HG03432 (cell line): Measurements from ENCODE around the gene PINK1.
"Not testable (repeated sequence)": the region's sequence is repeated elsewhere in the genome, so short reads cannot be mapped to it uniquely, and the experiment has no call there.

Experiments used
- ATAC-seq: cut with Tn5 transposase; IDR thresholded peaks from one replicate; pipeline ENCODE4 v1.9.1; 2021; ENCODE audit warnings: mild to moderate bottlenecking, moderate library complexity; ENCODE audit not compliant: unreplicated experiment

The PINK1 gene

DNA sequence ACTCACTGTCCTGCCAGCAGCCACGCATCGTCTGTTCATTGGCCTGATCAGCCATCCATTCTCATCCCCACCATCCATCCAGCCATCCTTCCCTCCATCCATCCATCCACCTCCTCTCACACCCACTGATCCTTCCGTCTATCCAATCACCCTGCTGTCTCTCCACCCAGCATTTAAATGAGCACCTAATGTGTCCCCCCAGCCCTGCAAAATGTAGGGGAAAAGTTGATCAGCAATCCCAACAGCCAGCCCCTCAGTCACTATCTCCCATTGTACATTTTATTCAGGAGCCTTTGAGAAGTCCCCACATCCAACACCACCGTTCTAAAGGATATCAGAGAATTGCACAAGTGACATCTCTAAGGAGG lies 39.0 kb downstream of the PINK1 start:
- no peak for ATAC-seq

DNA sequence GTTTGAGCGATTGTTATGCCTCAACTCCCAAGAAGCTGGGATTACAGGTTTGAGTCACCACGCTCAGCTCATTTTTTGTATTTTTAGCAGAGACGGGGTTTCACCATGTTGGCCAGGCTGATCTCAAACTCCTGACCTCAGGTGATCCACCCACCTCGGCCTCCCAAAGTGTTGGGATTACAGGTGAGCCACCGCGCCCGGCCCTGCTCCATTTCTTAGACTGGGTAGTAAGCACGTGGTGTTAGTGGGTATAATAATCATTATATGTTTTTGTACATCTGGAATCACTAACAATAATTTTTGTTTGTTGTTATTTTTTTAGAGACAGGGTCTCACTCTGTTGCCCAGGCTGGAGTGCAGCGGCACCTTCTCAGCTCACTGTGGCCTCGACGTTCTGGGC lies 40.4 kb downstream of the PINK1 start:
- ATAC-seq = not testable (repeated sequence)

DNA sequence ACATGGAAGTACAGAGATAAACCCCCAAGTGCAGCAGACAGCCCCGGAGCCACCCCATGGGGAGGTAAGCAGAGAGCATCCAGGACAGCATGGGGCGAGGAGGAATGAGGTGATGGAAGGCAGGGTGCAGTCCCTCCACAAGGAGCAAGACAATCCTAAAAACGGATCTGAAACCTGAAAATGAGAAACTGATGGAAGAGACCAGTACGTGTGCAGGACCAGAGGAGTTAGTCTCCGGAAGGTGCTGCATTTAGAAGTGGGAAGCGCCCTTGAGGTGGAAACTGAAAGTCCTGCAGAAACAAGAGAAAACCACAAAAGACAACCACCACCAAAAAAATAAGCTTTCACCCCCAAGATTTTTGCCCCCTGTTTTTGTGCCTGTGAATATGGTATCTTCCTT lies 45.3 kb downstream of the PINK1 start:
- ATAC-seq = no peak

DNA sequence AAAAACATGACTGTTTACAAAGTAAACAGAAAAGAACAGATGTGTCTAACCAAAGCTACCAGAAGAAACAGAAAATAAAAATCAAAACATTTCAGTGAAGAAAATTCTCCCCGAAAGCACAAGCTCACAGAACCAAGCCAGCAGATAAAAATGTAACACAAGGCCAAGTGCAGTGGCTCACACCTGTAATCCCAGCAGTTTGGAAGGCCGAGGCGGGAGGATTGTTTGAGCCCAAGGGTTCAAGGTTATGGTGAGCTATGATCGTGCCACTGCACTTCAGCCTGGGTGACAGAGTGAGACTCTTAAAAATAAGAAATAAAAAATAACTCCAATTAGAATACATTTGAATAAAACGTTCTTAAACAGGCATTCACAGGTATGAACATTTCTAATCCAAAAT lies 47.0 kb downstream of the PINK1 start:
- no peak for ATAC-seq

DNA sequence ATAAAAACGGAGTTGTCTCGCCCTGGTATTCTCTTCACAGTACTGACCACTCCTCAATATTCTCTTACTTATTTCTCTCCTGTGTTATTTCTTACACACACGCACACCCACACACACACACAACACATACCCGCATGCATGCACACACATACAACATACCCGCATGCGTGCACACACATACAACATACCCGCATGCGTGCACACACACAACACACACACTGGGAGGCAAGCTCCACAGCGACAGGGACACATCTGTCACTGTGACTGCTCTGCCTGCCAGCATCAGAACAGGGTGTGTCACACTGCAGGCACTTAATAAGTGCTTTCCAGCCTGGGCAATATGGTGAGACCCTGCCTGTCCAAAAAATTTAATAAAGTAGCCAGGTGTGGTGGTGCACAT lies 48.7 kb downstream of the PINK1 start:
- no peak for ATAC-seq

DNA sequence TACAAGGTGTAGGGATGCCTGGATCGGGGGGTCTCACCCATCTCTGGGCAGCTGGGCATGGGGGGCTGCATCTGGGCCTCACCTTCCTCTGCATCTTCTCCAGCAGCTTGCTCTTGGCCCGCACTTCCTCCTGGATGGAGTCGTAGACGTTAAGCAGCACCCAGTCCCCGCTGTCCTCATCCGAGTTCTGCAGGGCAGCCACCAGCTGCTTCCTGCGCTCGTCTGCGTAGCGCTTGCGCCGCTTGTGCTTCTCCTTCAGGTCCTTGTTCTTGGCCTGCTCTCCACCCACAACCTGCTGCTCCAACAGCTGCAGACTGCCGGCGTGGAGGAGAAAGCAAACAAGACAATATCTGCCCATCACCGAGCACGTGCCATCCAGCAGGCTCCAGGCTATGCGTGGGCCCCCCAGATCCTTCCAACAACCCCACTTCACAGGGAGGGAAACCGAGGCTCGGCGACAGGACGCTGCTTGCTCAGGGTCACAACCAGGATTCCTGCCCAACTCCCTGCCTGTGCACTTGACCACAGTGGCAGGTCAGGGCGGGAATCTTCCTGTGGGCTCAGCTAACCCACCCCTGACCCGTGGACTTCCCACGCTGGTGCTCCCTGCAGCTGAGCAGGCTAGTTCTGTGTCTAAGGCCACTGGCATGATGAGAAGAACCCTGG lies 49.4 kb downstream of the PINK1 start:
- no peak for ATAC-seq

DNA sequence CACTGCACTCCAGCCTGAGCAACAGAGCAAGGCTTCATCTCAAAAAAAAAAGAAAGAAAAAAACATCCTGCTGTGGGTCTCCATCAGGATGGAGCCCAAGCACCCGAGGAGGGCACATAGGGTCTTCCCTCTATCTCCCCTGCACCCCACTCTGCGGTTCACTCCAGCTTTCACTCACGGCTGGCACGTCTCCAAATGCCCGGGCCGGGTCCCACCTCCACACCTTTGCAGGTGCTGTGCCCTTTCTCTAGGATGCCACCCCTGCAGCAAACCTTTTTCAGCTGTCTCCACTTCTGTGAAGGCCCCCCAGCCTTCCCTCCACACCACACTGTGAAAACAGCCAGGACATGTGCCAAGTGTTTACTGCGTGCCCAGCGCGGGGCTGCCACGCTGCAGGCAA lies 50.4 kb downstream of the PINK1 start:
- no peak for ATAC-seq

DNA sequence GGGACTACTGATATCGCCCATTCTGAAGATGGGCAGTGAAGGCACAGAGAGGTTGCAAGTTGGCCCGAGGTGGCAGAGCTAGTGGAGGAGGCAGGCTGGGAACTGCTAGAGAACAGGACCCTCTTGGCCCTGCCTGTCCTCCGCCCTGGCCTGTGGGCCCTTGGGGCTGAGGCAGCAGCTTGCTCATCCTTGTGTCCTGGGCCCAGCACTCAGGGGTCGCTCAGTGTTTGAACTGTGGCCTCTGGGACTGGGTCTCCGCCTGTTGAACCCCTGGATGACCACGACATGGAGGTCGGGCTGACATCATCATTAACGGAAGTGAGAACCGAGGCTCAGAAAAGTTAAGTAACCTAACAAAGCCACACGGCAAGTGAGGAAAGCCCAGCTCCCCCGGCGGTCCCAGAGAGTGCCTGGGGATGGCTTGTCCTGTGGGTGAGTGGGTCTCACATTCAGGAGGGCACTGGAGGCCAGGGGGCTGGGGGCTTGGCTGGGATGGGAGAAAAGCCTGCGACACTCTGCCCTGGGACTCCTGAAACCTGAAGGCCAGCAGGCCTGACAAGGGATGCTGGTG lies 50.9 kb downstream of the PINK1 start:
- ATAC-seq = no peak

DNA sequence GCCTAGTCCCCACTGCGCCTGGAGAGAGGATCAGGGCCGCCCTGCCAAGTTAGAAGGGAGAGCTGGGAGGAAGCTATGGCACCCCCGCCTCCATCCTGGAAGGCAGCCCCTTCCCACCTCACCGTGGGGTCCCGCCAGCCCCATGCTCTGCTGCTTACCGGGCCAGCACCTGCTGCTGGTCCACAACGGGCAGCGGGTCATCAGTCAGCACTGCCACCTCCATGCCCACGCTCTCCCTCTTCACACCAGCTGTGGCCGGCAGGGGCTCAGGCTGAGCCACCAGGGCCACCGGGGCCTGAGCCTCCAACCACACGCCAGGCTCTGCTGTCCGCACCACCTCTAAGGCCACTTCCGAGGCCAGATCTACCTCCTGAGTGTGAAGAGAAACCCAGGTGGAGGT lies 51.4 kb downstream of the PINK1 start:
- ATAC-seq = no peak

DNA sequence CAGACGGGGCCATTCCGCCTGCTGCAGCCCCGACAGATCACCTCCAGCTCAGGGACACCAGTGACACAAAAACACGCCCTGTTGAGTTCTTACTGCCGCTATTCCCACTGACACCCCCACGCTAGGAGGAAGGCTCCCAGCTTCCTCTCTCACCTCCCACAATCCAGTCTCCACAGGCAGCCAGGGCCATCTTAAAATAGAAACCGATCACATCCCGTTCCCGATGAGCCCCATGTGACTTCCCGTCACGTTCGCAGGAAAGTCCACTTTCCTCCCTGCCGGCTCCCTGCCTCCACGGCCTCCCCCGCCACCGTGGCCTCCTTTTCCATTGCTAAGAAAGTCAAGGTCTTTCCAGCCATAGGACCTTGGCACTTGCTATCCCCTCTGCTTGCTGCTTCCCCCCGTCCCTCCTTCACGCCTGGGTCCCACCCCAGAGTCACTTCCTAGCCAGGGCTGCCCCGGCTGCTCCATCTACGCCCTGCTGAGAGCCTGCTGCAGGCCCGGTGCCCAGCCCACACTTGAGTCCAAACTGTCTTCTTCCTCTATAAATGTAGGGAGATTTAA lies 51.9 kb downstream of the PINK1 start:
- ATAC-seq = no peak

DNA sequence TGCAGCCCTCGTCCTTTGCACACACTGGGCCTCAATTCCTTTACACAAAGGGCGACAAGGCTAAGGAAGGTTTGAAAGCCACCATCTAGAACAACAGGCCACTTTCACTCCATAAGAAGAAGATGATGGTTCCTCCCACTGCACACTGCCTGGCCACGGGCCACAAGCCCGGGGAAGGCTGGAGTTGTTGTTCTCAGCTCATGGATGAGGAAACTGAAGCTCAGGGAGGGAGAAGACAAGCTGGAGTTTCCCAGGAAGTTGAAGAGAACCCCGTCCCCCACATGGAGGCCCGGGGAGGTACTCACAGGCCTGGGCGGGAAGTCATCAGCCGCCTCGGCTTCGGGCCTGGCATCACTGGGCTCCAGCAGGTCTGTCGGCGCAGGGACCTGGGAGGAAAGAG lies 52.5 kb downstream of the PINK1 start:
- ATAC-seq = no peak

DNA sequence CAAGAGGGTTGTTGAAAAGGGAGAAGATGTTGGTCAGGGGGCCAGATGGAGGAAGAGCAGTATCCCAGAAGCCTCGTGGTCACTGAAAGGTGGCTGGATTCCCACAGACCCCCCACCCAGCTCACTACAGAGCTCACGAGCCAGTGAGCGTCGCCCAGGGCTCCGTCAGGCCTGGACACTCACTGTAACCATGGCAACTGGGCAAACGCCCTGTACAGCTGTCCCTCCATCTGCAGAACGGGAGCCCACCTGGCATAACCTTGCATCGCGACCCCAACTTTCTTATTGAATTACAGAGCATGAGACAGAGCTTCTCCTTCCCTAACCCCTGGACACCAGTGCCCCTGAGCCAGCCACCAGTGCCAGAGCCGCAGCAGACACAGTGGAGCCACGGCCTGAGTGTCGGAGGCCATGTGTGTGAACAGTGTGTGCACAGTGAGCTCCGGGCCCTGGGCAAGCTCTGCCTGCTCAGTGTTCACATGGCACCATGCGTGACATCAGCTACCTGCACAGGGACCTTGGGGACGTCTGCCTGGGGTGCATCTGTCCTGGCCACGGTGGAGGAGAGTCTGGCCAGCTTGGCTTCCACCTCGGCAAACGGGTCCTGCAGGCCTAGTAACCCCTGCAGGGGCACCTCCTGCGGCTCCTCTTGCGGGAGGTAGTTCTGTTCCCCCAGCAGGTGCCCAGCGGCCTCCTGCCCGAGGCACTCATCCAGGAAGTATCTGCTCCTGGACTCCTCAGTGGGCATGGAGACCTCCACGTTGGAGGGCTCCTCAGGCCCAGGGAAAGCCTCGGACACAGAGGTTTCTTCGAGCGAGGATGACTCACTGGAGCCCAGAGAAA lies 53.8 kb downstream of the PINK1 start:
- ATAC-seq = no peak

DNA sequence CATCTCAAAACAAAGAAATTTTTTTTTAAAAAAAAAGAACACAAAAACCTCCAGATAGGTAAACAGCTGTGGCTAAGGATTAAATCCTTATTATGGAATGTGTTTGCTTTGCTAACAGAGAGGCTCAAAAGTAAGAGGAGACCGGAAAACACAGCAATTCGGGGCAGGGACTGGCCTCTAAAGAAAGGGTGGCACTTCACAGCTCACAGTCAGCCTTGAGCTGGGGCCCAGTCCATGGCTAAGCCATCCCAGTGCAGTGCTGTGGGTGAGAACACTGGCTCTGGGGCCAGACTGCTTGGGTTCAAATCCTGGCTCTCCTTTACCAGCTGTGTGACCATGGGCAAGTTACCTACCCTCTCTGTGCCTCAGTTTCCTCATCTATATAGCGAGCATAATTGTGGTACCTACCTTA lies 56.4 kb downstream of the PINK1 start:
- ATAC-seq = no peak

DNA sequence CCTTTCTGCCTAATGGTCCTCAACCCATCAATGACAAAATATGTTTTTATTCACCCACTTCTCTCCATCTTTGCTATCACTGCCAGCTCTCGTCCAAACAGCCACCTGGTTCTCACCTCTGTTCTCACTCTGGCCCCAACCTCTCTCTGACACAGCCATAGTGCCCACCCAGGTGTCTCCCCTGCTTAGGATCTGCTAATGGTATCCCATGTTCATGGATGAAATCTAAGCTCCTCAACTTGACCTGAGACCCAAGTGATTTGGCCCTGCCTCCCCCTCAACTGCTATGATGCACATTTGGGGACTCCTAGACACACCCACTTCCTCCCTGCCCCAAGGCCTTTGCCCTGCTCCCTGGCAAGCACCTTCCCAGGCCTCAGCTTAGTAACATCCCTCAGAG lies 58.6 kb downstream of the PINK1 start:
- ATAC-seq = no peak

DNA sequence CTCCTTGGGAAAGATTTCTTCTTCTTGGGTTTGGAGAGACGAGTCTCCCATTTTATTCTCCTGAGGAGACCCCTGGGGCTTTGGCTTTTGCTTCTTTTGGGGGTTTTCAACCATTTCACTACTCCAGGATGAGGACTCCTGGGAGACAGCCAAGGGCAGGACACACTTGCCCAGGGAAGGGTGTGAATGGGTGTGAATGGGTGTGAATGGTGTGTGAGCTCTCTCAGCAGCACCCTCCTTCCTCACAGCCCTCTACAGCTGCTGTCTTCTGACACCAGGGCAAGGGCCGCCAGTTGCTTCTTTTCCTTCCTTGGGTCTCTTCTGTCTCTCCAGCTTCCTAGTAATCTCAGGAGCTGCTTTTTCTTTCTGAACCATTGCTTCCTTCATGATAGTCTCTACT lies 60.4 kb downstream of the PINK1 start:
- no peak for ATAC-seq

DNA sequence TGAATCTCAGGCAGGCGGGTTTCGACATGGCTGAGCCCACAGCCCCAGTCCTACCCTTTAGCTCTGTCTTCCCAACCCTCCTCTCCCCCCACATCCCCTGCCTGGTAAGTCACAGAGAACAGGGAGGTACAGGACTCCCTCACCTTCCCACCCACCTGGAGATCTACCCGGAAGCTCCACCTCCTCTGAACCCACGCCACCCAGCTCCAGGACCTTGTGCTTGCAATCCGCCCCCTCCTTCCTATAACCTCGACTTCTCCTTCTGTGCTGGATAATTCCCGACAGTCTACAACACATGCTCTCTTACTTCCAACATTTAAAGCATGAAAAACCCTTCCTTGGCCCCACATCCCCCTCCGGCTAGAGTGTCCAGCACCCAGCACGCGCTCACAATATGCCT lies 62.3 kb downstream of the PINK1 start:
- ATAC-seq = no peak

DNA sequence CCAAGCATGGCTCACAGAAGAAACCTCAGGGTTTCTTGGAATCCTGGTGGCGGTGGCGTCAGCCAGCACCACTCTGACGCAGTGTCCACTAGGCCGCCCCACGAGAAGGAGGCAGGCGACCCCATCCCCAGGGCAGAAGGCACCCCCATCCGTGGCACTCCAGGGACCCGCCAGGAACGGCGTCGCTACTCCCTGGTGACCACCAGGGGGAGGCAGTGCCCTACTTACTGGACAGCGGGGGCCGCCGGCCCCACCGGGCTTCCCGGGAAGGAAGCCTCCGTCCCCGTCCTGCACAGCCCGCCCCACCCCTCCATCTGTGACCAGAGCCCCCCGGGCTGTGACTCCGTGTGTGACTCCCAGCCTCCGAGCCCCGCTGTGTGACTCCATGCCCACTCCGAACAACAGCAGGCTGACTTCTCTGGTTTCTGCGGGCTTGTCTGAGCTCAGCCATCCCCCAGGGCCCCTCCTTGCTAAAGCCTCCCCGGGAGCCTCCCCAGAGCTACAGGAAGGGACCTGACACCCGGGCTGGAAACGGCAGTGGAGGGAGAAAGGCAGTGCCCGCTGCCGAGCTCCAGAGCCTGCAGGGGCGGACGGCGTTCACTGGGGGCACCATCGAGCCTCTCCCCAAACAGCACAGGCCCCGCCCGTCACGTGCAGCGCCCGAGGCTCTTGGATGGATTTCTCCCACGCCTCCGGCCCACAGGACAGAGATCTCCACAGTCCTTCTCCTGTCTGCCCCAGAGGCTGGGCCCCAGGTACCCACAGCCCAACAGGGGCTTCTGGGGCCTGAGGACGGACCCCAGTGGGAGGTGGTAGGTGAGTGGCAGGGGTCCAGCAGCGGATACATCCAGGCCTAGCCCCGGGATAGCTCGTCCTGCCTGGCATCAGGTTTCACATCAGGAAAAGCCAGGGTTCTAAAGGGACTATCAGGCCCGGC lies 63.4 kb downstream of the PINK1 start:
- ATAC-seq = peak; percentile 76

DNA sequence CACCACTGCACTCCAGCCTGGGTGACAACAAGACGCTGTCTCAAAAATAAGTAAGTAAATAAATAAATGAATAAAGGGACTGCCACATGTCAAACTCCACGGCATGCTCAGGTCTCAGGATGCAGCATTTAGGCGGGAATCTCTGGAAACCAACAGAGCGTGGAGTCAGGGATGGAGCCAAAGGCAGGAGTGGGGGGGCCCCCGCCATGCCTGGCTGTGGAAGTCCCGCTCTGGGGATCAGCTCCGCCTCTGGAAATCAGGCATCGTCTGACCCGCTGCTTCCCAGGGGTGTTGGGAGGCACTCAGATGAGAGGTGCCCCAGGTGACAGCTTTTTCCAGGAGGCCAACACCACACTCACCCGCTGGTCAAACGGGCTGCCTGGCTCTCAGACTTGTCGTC lies 64.3 kb downstream of the PINK1 start:
- no peak for ATAC-seq

DNA sequence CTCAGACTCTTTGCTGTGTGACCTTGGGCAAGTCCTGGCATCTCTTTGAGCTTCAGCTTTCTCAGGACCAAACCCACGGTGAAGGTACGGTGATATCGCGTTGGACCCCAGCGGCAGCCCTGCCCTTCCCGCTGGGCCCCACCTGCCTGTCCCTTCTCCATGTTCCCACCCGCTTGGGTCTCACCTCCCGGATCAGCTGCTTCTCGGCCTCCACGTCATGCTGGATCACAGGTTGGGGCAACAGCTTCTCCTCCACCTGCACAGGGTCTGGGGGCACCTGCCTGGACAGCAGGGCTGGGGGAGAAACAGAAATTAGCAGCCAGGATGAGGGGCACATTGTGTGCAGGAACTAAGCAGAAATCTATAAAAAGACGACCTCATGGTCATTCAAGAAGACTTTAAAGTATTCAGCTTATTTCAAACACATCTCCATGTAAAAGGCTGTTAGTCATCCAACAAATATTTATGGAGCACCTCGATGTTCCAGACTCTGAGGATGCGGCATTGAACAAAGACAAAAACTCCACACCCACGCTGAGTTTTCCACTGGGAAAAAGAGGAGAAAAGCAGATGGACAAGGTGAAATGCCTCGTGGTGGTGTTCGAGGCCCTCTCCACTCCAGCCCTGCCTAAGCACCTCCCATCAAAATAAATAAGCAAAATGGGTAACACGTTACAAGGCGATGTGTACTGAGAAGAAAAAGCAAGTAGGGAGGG lies 65.1 kb downstream of the PINK1 start:
- no peak for ATAC-seq

DNA sequence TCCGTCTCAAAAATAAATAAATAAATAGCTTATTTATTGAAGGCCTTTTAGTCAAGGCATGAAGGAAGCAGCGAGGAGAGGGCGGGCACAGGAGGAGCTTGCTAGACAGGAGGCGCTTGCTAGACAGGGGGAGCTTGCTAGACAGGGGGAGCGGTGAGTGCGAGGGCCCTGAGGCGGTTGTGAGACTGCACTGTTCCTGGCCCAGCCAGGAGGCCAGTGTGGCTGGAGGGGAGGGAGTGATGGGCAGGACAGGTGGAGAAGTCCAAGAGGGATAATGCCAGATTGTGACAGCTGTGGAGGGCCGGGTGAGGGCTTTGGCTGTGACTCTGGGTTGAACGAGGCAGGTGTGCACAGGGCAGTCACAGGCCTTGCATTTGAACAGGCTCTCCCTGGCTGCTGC lies 66.3 kb downstream of the PINK1 start:
- no peak for ATAC-seq
